SK-N-SH (cell line): ENCODE measurements around the gene BCAR3.

Experiments
- CHD2 ChIP-seq: fragments of 150-350 bp; IDR thresholded peaks from 2 replicates; pipeline ENCODE4 v1.6.1; 2018; ENCODE audit warnings: low read length; ENCODE audit not compliant: partially characterized antibody
- FOSL2 ChIP-seq: IDR thresholded peaks from 2 replicates; pipeline ENCODE4 v1.4.0; 2012; ENCODE audit warnings: low read depth, mild to moderate bottlenecking, moderate library complexity, borderline replicate concordance
- RAD21 ChIP-seq: IDR thresholded peaks from 2 replicates; pipeline ENCODE4 v1.6.1; 2012; ENCODE audit warnings: mild to moderate bottlenecking, low read length
- RCOR1 ChIP-seq: fragments of 150-350 bp; IDR thresholded peaks from 2 replicates; pipeline ENCODE4 v1.6.1; 2017; ENCODE audit warnings: antibody characterized with exemption, low read length
- SIN3A ChIP-seq: IDR thresholded peaks from 2 replicates; pipeline ENCODE4 v1.6.1; 2012; ENCODE audit warnings: low read depth, mild to moderate bottlenecking, low read length, moderate library complexity, borderline replicate concordance
- YY1 ChIP-seq: IDR thresholded peaks from 2 replicates; pipeline ENCODE4 v1.4.0; 2012; ENCODE audit warnings: low read depth, mild to moderate bottlenecking
- TF ChIP-seq, protein P1 (sequence below): fragments of 200-600 bp; sonication (generic); IDR thresholded peaks from 2 replicates; pipeline ENCODE4 v1.6.1; 2017; ENCODE audit warnings: antibody characterized with exemption, mild to moderate bottlenecking, moderate library complexity
- TF ChIP-seq, protein P2 (sequence below): IDR thresholded peaks from 2 replicates; pipeline ENCODE4 v1.6.1; 2012; ENCODE audit warnings: mild to moderate bottlenecking, low read depth, low read length, moderate library complexity
- TF ChIP-seq, protein P3 (sequence below): IDR thresholded peaks from 2 replicates; pipeline ENCODE4; 2012

DNA sequence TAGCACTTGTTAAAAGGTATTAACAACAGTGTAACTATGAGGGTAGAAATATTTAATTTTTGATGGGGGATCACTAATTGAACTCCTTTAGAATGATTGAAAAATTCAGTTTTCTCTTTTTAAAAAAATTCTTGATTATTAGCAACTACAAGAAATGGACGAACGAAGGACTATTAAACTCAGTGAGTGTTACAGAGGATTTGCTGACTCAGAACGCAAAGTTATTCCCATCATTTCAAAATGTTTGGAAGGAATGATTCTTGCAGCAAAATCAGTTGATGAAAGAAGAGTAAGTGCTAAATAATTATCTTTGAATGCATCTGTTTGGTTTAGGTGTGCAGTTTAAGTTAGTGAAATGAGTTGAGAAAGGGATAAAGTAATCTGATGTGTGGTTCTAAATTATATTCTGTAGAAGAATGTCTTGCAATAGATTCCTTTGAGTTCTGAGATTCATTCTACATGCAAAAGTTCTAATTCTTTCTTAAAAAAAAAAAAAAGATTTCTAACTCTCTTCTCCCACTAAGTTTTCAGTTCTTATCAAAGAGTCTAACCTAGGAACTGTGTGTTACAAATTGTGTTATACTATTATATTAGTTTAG is 148.8 kb downstream of the BCAR3 start:
- no peak for TF ChIP-seq RCOR1
- TF ChIP-seq CHD2: no peak
- TF ChIP-seq, protein P1, sequence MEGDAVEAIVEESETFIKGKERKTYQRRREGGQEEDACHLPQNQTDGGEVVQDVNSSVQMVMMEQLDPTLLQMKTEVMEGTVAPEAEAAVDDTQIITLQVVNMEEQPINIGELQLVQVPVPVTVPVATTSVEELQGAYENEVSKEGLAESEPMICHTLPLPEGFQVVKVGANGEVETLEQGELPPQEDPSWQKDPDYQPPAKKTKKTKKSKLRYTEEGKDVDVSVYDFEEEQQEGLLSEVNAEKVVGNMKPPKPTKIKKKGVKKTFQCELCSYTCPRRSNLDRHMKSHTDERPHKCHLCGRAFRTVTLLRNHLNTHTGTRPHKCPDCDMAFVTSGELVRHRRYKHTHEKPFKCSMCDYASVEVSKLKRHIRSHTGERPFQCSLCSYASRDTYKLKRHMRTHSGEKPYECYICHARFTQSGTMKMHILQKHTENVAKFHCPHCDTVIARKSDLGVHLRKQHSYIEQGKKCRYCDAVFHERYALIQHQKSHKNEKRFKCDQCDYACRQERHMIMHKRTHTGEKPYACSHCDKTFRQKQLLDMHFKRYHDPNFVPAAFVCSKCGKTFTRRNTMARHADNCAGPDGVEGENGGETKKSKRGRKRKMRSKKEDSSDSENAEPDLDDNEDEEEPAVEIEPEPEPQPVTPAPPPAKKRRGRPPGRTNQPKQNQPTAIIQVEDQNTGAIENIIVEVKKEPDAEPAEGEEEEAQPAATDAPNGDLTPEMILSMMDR: no peak
- TF ChIP-seq, protein P2, sequence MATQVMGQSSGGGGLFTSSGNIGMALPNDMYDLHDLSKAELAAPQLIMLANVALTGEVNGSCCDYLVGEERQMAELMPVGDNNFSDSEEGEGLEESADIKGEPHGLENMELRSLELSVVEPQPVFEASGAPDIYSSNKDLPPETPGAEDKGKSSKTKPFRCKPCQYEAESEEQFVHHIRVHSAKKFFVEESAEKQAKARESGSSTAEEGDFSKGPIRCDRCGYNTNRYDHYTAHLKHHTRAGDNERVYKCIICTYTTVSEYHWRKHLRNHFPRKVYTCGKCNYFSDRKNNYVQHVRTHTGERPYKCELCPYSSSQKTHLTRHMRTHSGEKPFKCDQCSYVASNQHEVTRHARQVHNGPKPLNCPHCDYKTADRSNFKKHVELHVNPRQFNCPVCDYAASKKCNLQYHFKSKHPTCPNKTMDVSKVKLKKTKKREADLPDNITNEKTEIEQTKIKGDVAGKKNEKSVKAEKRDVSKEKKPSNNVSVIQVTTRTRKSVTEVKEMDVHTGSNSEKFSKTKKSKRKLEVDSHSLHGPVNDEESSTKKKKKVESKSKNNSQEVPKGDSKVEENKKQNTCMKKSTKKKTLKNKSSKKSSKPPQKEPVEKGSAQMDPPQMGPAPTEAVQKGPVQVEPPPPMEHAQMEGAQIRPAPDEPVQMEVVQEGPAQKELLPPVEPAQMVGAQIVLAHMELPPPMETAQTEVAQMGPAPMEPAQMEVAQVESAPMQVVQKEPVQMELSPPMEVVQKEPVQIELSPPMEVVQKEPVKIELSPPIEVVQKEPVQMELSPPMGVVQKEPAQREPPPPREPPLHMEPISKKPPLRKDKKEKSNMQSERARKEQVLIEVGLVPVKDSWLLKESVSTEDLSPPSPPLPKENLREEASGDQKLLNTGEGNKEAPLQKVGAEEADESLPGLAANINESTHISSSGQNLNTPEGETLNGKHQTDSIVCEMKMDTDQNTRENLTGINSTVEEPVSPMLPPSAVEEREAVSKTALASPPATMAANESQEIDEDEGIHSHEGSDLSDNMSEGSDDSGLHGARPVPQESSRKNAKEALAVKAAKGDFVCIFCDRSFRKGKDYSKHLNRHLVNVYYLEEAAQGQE: no peak
- no peak for TF ChIP-seq SIN3A
- TF ChIP-seq YY1: no peak
- no peak for TF ChIP-seq RAD21
- no peak for TF ChIP-seq FOSL2
- TF ChIP-seq, protein P3, sequence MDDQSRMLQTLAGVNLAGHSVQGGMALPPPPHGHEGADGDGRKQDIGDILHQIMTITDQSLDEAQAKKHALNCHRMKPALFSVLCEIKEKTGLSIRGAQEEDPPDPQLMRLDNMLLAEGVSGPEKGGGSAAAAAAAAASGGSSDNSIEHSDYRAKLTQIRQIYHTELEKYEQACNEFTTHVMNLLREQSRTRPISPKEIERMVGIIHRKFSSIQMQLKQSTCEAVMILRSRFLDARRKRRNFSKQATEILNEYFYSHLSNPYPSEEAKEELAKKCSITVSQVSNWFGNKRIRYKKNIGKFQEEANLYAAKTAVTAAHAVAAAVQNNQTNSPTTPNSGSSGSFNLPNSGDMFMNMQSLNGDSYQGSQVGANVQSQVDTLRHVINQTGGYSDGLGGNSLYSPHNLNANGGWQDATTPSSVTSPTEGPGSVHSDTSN: no peak
